Endometrial microvascular endothelial cells (primary cell): Measurements from ENCODE around the gene RUNX1. TPM values are rescaled to one million over a fixed set of nuclear protein-coding genes. Genes with fewer than 3 reads are reported as not detected.

ENCODE experiments used
- in situ Hi-C: cut with HindIII; loops from 2 replicates; pipeline ENCODE4 v1.10.0; 2017; ENCODE audit warnings: low sequenced_read_pairs, low pct_unique_long_range_greater_than_20kb; ENCODE audit errors: inconsistent ontology term
- total RNA-seq: library from RNA; depleted of rRNA; stranded (reverse); fragments of >200 nt; gene quantifications from one replicate; pipeline ENCODE4 v1.2.3, GENCODE V29; 2015; ENCODE audit errors: inconsistent ontology term

RUNX1 gene
- total RNA-seq, 1 donor from 2014 or later, result 14.5 TPM

DNA sequence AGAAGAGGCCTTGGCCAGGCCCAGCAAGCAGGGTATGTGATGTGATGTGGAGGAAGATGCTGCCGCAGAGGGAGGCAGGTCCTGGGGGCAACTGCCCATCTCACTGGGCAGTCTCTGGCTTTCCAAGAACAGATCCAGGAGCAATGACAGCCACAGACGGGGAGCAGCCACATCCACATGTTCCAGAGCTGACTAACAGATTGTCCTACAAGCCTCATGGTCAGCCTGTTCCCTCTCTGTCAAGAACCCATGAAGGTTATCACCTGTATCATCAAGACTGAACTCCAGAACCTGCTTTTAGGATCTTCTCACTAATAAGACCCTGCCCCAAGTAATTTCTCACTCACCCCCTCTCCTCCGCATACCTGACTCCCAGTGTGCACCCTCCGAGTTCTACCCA, 187.8 kb downstream of the RUNX1 start:
- in situ Hi-C loops, result no loop called here

DNA sequence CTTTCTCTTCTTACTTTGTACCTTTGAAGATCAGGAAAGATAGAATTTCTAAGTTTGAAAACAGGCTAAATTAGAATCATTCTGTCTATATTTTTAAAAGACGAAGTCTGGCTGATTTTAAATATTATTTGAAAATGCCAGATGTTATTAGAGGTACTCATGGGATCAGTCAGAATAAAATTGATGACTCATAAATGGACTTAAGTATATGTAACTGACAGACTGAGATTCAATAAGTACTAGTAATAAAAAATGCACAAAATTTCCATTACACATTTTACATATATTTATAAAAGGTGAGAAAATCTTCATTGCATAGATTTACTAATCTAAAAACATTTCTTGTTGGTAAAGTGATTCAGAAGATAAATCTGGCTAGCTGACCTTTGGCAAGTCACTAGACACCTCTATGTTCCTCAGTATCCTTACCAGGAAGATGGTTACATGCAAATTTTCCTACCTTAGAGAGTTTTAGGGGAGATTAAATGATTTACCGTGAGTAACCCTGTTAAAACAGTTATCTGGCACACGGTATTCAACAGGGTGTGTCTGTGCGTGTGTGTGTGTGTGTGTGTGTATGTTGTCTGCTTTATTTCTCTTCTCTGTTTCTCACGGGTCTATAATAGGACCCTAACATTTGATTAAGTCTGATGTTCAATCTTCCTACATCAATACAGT, 189.0 kb downstream of the RUNX1 start:
- in situ Hi-C loops, result no loop called here

DNA sequence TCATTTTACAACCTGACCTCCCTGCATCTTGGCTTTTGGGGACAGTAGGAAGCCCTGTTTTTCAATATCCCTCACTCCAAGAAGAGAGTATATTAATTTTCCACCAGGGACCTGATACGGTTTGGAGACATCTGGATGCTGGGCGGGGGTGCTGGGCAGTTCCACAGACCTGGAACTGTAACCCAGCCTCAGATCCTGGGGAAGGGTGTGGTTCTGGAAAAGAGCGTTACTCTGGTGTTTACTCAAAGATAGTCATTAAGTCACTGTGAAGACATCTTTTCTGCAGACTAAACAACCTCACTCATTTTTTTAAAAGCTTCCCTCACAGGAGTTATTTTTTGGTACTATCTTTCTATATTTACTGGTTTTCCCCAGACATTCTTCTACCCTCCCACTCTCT, 190.5 kb downstream of the RUNX1 start:
- in situ Hi-C loops, result no loop called here

DNA sequence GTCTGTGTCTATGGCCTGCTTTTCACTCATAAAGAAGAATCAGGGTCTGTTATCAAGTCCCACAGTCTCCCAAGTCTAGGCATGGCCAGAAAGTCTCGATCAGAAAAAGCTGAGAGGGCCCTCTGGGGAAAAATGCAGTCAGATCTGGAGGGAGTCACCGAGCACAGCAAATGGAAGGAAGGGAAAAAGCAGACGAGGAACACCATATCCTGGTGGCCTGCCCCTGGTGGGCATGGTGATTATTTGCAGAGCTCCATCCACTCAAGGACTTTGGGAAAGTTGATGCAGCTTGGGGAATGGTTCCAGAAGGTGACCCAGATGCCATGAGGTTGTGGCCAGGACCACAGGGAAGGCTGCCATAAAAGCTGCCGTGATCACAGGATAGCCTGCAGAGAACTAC, 191.2 kb downstream of the RUNX1 start:
- in situ Hi-C loops, result no loop called here

DNA sequence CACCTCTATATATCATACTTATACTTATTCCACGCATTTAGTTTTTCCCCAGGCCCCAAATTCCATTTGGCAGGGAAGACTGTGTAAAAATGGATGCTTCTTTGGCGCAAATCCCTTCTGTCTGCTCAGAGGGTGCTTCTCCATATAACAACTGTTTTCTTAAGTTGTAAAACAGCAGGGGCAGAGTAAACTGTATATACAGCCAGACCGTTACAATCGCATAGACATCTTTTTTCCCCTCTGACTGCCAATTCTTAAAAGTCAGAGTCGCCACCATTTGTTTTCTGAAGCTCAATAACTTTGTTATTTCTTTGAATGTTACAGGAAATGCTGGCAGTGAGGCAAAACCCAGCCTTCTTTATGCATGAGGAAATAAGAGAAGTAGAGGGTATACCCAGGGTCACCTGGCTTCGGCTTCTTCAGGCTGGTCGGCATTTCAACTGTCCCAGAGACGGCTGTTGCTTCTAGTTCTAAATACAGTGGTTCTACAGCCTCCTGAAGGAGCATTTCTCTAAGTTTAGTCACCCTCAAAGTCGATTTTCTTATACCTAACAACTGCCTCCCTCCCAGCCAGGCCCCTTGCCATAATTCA, 191.9 kb downstream of the RUNX1 start:
- in situ Hi-C loops, result no loop called here

DNA sequence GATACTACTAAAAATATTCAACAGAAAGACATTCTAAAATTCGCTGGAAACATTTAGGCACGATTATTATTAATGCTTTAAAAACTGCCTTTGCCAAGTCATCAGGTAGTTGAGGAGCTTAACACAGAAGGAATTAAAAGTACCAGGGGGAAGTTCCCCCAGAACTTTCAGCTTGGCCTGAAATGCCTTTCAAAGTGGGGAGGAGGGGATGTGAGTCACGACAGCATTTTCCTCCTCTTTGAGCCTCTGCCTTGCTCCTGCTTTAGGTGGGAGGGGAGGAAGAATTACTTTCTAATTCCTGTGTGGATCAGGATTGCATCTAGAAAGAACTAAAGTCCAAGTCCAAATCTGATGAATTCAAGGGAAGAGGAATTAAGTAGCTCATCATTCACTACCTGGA, 196.7 kb downstream of the RUNX1 start:
- in situ Hi-C loops, result no loop called here

DNA sequence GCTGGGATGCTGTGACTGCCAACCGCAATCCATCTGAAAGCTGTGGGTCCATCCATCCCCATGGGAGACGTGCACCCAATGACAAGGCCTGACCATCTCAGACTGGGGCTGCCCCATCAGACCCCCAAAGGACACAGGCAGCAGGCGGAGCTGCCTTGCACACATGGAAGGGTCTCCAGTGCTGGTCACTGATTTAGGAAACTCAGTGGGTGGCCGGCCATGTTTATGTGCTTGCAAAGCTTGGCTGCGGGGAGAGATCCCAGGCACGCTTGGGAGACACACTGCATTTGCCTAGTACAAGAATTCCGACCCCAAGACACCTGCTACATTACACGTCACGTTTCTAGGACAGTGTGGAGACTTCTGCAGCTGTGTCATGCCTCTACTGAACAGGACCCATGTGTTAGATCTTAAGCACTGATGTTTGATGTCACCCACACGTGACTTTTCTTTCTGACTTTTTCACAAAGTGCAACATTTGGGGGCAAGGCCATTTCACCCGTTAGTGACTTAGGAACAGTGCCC, 198.9 kb downstream of the RUNX1 start:
- in situ Hi-C loops, result no loop called here

DNA sequence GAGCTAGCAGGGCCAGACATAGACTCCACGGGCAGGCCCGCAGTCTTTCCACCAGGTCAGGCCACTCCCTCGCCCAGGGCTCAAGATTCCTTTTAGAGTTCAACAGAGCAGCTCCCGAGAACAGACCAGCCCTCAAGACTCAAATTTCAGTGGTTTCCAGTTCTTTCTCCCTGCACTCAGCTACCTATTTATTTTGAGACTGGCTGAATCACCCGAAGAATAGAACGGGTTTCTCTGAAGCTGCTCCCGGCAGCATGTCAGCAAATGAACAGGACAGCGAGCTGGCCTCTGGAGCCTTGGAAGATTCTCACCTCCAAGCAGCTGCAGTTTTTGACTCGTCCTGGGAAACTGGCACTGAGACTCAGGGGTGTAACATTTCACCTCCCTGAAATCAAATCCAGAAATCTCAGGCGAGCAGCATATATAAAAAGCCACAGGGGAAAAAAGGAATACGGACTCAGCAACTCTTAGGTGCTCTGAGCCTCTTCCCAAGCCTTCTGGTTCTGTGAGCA, 202.4 kb downstream of the RUNX1 start:
- in situ Hi-C loops, result no loop called here

DNA sequence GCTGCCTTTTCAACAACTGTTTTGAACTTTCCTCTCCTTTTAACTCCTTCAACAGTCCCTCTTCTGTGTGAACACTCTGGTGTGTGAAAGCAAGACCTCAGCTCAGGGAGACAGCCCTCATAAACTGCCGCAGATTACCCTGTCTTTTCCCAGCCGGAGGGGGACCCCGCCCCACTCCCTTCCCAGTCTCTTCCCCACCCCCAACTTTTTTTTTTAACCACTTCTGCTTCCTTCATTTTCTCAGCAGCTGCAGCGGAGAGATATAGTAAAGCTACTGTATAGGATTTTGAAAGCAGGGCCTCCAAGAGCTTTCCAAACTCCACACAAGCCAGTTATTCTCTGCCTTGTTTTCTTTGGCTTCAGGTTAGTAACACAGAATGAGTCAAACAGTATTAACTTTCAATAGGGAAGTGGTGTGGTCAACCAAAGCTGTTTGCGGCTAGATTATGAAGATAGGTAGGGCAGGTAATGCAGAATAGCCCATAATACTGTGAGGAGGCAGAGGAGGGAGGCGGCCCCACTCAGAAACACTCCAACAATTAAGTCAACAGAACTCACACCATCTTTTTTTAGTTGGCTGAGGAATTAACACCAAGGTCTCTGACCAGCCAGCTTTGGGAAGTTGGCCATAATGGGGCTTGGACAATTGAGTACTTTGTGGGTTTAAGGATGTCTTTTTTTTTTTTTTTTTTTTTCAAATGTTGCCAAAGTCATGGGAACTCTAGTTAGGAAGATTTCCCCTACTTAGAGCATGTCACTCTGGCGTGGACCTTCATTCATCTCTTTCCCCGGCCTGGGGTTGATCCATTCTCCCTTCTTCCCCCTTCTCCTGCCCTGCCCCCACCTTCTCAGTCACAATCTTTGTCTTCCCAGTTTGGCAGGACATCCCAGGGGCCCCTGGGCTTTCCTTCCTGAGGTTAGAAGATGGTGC, 203.3 kb downstream of the RUNX1 start:
- in situ Hi-C loops, result no loop called here

DNA sequence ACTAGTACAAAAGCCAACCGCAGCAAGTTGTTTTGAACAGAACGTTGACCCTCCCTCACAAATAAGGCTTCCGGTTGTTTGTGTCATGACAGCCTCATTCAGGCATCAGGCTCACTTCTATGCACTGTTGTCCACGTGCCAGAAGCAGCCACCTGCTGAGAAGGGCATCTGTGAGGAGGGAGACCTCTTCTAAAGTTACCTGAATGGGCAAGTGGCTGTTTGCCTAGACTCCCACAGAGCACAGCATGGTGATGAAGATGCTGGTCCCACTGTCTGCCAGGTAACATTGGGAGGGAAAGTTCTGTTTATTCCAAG, 204.2 kb downstream of the RUNX1 start:
- in situ Hi-C loops, result no loop called here

DNA sequence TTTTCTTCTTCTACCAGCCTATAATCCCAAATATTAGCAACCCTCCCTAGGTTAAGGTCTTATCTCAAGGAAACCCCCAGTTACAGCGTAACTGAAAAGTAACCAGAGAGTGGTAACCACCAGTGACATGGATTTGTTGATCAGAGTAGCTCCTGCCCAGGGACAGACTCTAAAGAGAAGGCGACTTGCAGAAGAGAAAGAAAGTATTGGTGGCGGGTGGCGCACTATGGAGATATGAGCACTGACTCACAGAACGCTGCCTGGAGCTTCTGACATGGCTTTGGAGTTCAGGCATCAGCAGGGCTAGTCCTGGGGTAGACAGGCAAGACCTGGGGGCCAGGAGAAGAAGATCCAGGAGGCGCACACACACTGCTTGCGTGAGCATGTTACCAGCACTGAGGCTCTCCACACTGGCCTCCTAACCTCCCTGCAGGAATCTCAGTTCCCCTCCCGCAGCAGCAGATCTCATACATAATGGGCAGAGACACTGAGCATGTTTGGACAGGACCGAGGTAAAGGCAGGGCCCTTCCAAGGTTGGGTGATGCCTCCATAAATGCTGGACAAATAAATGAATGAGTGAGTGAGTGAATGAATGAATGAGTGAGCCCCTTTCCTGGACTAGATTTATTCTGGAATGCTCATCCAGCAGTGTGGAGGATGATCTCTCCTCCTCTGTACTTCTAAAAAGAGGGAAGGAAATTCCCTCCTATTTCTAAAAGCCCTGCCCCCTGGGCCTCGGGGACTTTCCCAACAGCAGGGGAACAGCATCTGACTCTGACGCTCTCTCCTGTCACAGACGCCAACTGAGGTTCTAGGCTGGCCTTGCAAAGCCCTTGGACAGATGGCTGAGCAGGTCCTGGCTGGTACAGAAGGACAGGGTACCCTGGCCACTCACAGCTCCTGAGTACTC, 204.8 kb downstream of the RUNX1 start:
- in situ Hi-C loops, result no loop called here

DNA sequence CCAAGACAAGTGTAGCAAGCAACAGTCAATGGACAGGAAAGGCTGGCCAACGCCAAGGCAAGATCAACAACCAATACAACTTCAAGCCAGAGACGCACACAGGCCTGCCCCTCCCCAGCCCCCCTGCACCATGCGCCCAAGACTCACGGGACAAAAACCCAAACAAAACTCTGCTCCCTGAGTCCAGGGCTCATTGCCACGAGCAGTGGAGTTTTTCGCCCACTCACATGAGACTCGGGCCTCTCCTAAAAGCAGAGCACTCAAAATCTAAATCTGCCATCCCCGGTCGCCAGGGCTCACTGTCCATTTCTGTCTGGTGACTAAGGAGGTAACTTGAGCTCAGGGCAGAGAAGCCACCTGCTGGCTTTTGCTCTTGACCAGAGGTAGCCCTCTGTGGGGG, 205.5 kb downstream of the RUNX1 start:
- in situ Hi-C loops, result no loop called here

DNA sequence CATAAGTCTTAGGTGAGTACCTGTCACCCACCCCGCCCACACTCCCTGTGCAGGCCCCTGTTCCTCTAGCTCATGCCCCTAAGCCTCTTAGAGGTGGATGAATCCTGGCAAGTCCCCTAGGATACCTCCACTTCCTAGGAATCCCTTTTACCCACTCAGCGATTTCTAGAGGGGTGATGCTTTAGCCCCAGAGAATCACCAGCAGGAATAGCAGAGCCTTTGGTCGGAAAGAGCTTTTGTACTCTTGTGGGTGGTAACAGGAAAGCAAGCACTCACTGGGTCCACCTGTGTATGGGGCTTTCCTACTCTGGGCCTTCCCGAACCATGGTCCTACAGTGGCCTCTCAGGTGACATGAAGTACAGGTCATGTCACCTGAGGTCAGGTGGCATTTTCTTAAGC, 207.9 kb downstream of the RUNX1 start:
- in situ Hi-C loops, result no loop called here

DNA sequence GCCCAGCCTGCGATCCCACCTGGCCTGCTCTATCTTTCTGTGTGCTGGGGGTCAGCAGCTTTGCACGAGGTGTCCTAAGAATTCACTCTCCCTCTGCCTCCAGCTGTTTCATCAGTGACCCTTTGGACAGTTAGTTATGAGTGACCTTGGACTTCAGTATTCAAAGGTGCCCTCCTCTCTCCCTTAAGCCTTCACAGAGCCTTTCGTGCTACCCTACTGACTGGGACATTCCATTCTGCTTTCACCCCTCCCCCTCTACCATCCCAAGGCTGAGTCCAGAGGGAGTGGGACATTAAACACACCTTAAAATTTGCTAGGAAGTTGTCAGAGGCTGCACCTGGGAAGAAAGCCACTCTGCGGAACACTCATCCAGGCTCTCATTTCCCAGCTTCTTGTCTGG, 208.4 kb downstream of the RUNX1 start:
- in situ Hi-C loops, result no loop called here

DNA sequence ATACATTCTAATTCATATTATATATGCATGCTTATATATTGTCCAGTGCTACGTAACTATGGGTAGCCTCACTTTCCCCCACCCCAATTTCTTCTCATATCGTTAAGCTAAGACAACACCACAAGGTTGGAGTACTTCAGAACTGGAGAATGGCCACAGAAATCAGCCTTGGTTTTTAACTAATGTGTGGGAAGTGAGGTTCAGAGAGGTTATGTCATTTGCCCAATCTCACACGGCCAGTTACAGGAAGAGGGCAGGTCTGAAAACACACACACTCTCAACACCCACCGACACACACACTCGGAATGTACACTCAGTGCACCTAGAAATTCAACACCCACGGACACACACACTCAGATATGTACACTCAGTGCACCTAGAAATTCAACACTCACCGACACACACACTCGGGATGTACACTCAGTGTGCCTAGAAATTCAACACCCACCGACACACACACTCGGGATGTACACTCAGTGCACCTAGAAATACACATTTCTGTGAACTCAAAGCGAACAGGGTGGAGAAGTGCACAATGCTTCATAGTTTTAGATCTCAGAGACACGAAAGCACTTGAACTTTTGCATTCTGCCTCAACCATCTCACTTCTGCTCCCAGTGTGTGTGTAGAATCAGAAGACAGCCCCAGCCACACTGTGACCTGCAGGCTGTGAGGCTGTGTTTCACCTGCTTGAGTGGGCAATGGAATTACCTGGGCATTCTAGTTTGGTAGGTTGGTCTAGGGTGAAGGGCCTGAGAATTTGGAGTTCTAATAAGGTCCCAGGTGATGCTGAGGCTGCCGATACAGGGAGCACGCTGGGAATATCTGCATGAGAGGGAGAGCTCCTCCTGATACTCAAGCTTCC, 209.9 kb downstream of the RUNX1 start:
- in situ Hi-C loops, result no loop called here

DNA sequence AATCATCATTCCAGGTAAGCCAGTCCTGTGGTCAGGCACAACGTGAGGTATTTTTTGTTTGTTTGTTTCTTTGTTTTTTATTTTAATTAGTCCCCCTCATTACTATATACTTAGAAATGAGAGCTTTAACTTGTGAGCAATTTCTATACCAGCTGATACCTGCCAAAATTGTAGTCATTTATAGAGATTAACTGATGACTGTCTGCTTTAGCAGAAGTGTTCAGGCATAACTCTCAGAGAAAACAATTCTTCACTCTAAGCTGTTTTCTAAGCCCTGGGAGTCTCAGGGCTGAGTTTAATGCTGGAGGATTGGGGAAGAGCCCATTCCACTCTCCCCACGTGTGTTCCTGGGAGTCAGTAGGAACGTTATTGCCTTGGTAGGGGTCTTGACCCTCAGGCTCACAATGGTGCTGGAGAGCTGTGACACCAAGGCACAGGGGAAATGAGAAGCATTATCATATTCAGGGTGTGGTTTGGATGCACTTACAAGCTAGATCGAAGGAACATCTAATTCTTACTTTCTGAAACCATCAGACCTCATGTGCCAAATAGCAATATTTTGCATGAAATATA, 212.1 kb downstream of the RUNX1 start:
- in situ Hi-C loops, result no loop called here

DNA sequence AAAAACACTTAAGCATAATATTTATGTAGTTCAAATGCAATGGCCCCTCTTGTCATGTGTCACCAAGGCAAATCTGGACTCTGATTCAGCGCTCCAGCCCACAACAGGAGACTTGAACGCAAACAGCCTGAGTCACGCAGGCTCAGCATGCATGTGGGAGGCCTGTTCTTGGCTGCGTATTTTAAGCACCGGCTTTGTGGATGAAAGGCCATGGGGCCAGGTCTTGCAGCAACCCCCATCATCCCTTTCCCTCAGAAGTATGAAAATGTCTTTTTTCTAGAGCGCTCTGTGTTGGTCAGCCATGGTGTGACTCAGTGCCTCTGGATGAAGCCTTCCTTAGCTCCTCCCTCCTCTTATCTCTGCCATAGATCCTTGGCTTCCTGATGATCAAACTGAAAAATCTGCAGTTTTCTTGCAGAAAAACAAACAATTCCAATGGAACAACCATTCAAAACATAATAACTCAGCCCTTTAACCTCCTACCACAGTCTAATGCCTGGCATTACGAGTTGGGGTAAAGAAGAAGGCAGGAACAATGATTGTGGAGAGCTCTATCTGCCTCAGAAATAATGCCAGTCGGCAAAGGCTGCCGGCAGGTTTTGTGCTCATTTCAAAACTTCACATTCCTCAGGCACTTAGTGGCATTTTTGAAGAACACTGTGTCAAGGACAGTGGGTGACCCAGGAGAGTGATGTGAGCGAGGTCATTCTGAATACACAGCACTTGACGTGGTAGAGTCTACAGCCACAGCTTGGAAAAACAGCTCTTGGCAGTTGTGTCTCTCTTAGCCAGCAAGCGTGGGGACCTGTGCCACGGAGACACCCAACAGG, 212.8 kb downstream of the RUNX1 start:
- in situ Hi-C loops, result no loop called here
